ENCODE results near the gene TTYH1.
"Not testable (repeated sequence)": the region's sequence is repeated elsewhere in the genome, so short reads cannot be mapped to it uniquely, and the experiment has no call there.

The TTYH1 gene

GRCh38 chr19:54436628-54437252, 21.5 kb downstream of the TTYH1 start:
- no peak for DNase-seq

DNA sequence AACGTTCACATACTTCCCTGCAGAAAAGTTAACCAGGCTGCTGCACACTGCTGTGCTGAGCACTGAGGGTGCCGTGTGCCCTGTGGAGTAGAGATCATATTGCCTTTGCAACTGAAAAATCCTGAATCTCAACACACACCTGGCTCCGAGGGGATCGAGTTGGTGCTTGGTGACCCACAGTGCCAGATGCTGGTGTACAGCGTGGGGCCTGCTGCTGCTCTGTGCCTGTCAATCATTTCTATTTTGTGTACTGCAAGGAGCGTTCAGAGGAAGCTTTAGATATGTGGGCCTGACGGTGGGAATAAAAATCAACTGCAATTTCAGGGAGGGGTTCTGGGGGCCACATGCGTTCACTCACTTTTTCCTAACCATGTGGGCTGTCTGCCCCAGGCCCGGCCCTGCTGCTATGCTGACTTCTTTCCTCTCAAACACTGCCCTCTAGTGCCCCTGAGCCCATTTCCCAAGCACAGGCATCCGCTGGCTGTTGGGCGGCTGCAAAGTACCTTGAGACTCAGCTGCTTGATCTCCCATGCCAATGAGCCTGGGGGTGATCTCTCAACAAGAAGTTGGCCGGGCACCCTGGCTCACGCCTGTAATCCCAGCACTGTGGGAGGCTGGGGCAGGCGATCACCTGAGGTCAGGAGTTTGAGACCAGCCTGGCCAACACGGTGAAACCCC, 24.0 kb downstream of the TTYH1 start:
- peak in 49 of 58 donors; percentile 24 to 83 (median 57) for DNase-seq

- DNase-seq = no peak
Measured at GRCh38 chr19:54440641-54441040, 25.4 kb downstream of the TTYH1 start.

- DNase-seq = no peak
Measured at GRCh38 chr19:54444737-54445136, 29.5 kb downstream of the TTYH1 start.

- not testable (repeated sequence) for DNase-seq
Measured at GRCh38 chr19:54446349-54446748, 31.1 kb downstream of the TTYH1 start.

DNA sequence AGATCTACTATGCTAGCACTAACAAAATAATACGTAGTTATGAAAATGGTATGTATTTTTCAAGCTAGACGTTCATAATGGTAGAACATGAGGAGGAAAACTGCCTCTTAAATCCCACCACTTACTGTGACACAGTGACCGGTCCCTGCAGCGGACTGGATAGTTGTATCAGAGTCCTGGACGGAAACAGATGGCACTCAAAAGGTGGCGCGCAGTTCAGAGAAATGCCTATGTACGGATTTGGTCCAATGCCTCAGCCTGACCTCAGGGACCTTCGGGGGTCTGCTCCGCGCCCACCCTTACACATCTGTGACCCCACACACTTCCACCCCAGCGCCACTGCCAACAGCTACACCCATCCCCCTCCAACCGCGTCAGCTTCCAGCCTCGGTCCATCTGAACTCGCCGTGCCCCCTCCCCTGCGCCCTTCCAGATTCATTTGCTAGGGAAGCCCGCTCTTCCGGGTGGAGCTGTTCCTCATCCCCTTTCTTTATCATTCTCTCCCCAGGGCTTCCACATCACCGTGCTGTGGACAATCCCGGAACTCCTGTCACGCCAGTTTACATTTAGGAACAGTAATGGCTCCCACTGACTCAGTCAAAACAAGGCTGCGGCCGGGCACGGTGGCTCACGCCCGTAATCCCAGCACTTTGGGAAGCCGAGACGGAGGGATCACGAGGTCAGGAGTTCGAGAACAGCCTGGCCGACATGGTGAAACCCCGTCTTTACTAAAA, 32.9 kb downstream of the TTYH1 start:
- peak in 28 of 58 donors; percentile 13 to 78 (median 50) for DNase-seq

DNA sequence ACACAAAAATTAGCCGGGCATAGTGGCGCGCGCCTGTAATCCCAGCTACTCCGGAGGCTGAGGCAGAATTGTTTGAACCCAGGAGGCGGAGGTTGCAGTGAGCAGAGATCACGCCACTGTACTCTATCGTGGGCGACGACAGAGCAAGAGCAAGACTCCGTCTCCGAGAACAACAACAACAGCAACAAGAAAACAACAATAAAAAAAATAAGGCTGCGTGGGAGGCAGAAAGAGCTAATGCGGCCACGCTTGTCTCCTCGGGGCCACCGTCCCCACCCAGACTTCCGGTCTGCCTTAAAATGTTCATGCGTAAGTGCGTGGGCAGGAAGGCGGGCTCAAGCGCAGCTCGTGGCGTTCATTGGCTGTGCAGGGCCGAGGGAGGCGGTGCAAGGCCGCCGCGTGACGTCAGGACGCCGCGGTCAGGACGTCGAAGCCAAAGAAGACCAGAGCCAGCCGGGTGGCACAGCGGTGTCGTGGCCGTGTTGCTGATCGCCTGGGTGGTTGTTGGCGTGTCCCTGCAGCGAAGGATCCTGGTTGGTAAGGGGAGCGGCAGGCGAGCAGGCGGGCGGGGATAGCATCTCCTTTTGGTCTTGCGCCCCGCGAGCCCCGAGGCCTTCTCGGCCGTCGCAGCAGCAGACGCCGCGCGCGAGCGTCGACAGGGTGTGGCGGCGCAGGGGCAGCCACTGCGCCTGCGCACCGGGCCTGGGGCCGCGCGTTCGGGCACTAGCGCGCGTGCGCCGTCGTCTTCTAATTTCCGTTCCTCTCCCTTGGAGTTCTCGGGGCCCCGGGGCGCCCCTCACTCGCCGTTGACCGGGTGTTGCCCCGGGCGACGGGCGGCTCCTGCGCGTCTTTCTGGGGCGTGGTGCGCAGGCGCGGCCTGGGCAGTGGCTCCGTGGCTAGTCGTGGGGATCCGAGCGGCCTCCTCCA, 33.8 kb downstream of the TTYH1 start, which contains the start of gene LENG8:
Gene LENG8, plus strand, starts transcription at position 426 of the 927 bp plus-strand sequence. CDS start 2,146 bp downstream, outside the sequence.
- DNase-seq = peak; percentile 84 to 99 (median 97)

DNA sequence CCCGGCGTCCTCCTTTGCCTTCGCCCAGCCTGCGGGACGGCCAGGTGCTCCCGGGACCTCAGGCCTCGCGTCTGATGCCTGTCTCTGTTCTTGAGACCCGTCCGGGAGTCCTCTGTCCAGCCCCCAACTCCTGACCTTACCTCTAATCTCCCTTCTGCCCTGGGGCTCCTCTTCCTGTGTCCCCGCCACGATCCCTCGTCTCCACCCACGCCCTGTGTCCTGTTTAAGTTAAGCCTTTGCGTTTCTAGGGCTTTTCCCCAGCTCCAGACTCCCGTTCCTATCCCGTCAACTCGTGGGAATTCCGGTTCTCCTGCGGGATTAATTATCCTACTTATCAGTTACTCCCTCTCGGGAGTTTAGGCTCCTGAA, 34.4 kb downstream of the TTYH1 start:
- no peak for DNase-seq

GRCh38 chr19:54451331-54451871, 36.1 kb downstream of the TTYH1 start:
- no peak for DNase-seq

DNA sequence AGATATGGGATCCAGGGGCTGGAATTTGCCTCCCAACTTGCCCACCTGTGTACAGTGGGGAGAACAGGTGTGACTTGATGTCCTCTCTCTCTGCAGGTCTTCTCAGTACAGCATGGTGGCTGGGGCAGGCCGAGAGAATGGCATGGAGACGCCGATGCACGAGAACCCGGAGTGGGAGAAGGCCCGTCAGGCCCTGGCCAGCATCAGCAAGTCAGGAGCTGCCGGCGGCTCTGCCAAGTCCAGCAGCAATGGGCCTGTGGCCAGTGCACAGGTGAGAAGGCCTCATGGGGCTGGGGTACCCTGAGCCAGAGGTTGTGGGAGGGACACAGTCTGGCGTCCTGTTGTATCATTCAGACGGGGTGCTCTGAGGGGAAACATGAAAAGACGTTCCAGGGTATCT, 36.7 kb downstream of the TTYH1 start:
- no peak for DNase-seq

- no peak for DNase-seq
Measured at GRCh38 chr19:54452626-54453025, 37.4 kb downstream of the TTYH1 start.

- DNase-seq = peak in 2 of 58 donors; percentile 9 to 17
Measured at GRCh38 chr19:54453921-54454780, 38.9 kb downstream of the TTYH1 start.

GRCh38 chr19:54454781-54455675, 39.8 kb downstream of the TTYH1 start:
- no peak for DNase-seq

GRCh38 chr19:54455786-54456422, 40.6 kb downstream of the TTYH1 start:
- no peak for DNase-seq

DNA sequence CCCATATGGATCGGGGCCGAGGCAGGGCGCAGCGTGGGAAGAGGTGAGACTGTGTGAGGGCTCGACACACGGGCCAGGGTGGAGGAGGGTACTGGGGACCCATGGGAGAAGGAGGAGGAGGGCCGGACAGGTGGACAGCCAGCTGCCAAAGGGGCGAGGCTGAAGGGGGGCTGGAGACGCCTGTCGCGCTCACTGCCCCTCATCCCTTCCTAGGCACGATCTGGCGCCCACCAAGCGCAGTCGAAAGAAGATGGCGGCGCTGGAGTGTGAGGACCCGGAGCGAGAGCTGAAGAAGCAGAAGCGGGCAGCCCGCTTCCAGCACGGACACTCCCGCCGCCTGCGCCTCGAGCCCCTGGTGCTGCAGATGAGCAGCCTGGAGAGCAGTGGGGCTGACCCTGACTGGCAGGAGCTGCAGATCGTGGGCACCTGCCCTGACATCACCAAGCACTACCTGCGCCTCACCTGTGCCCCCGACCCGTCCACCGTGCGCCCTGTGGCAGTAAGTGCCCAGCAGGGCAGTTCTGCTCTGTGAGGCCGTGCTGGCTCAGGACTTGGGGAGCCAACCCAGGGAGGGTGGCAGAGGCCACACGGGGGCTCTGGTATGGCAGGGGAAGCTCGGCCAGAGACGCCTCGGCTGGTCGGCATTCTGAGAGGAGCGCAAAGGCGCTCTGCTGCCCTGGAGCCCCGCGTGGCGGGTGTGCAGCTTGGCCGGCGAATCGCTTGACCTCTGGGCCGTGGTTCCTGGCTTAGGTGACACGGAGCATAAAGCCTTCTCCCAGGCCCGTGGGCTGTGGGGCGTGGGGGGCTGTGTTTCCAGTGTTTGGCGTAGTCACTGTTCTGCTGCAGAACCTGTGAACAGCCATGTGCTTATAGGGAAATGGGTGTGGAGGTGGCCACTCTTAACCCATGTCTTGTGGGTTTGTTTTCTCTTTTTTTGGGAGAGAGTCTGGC, 41.4 kb downstream of the TTYH1 start:
- DNase-seq = no peak

- no peak for DNase-seq
Measured at GRCh38 chr19:54457773-54458647, 42.7 kb downstream of the TTYH1 start.

Measured in anterior cingulate cortex (tissue), 58 donors.